Activated naive CD8-positive, alpha-beta T cell (primary cell): ENCODE results near the gene DDAH1.

Source experiments
- H3K27ac Mint-ChIP-seq: one replicate; pipeline ENCODE4 v1.8.0; 2021; ENCODE audit warnings: mixed read lengths
- H3K27me3 Mint-ChIP-seq: one replicate; pipeline ENCODE4 v1.8.0; 2021; ENCODE audit warnings: mixed read lengths
- H3K36me3 Mint-ChIP-seq: one replicate; pipeline ENCODE4 v1.8.0; 2021; ENCODE audit warnings: mixed read lengths
- H3K4me1 Mint-ChIP-seq: one replicate; pipeline ENCODE4 v1.8.0; 2021; ENCODE audit warnings: low read depth, mixed read lengths
- H3K4me3 Mint-ChIP-seq: one replicate; pipeline ENCODE4 v1.8.0; 2021; ENCODE audit warnings: mild to moderate bottlenecking, mixed read lengths
- H3K9me3 Mint-ChIP-seq: one replicate; pipeline ENCODE4 v1.8.0; 2021; ENCODE audit warnings: low read depth, mixed read lengths

The DDAH1 gene

GRCh38 chr1:85437139-85437538 lies 27.8 kb downstream of the DDAH1 start:
- Mint-ChIP-seq H3K27me3 (peaks cover 3% of the 10 kb centered on the region), H3K4me3 (no peak overlapping the region), H3K36me3 (no peaks in the 10 kb centered on the region), H3K4me1 (no peaks in the 10 kb centered on the region), H3K27ac (no peak overlapping the region), H3K9me3 (no peaks in the 10 kb centered on the region)

DNA sequence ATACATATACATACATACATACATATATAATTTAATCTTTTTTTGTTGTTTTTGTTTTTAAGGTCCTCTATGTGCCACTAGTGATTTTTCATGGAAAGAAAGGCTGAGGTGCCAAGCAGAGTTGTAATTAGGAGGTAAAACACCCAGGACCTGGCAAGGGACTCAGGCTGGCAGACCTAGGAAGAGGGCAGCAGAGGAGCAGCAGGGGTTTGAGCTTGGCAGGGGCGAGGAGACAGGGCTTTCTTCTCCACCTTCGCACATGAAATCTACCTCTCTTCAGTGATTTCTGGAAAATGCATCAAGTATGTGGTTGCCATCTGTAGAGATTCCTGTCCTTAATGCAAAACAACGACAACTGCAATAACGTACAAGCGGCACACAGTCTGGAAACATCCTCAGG lies 31.9 kb downstream of the DDAH1 start:
- Mint-ChIP-seq H3K27ac (no peak overlapping the region), H3K4me1 (no peaks in the 10 kb centered on the region), H3K36me3 (no peaks in the 10 kb centered on the region), H3K9me3 (no peaks in the 10 kb centered on the region), H3K4me3 (no peak overlapping the region), H3K27me3 (peaks cover 2% of the 10 kb centered on the region)

- no peak overlapping the region for H3K4me3 Mint-ChIP-seq
- no peak overlapping the region for H3K27ac Mint-ChIP-seq
- H3K36me3 Mint-ChIP-seq, result no peaks in the 10 kb centered on the region
- H3K4me1 Mint-ChIP-seq, result no peaks in the 10 kb centered on the region
- no peaks in the 10 kb centered on the region for H3K9me3 Mint-ChIP-seq
- peaks cover 4% of the 10 kb centered on the region for H3K27me3 Mint-ChIP-seq
These were observed 36.4 kb downstream of the DDAH1 start for GRCh38 chr1:85428471-85429089.

DNA sequence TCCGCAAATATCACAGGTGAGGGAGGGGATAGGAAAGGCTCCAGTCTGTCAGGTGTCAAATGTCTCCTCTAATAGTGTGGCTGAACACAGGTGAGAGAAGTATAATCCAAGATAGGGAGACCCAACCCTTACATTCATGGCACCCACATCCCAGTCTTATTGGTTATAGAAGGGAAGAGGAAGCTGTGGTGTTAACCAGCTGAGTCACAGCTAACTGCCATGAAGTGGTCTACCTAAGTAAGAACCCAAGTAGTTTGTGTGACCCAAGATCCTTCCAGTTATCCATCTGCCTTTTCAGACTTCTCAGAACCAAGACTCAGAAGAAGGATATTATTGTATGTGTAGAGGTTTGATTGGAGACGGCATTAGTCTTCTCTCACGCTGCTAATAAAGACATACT lies 37.1 kb downstream of the DDAH1 start:
- Mint-ChIP-seq H3K9me3 (no peaks in the 10 kb centered on the region), H3K36me3 (no peaks in the 10 kb centered on the region), H3K27me3 (peaks cover 6% of the 10 kb centered on the region), H3K27ac (no peak overlapping the region), H3K4me3 (no peak overlapping the region), H3K4me1 (no peaks in the 10 kb centered on the region)

DNA sequence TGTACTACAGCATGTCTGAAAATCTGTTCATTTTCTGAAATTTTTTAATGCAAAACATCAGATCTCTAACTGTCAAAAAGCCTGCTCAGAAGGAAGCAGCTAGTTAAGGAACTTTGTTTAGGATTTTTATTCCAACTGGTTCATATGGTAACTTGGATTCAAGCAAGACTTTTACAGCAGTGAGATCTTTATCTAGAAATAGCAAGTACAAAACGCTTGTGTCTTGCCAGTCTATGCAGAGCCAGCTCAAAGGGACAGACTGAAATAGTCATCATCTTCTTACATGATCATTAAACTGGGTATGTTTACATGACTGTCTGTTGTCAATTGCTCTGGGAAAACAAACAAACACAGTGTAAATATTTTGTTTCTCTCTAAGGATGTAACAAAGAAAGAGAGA lies 37.6 kb downstream of the DDAH1 start:
- H3K27me3 Mint-ChIP-seq, result peaks cover 6% of the 10 kb centered on the region
- H3K4me3 Mint-ChIP-seq, result no peak overlapping the region
- H3K4me1 Mint-ChIP-seq, result no peaks in the 10 kb centered on the region
- H3K27ac Mint-ChIP-seq, result no peak overlapping the region
- no peaks in the 10 kb centered on the region for H3K9me3 Mint-ChIP-seq
- no peaks in the 10 kb centered on the region for H3K36me3 Mint-ChIP-seq

DNA sequence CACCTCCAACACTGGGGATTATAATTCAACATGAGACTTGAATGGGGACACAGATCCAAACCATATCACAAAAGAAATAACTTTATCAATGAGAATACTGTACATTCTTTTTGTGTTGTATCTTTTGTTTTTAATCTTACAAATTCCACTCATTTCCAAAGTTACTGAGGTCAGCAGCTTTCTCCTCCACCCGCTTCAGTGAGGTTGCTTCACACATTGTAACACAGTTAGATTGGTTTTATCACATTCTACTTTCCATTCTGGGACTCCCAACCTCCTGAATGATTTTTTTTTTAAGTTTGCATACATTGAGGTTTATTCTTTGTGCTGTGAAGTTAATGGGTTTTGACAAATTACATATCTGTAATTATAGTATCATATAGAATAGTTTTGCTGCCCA lies 43.8 kb downstream of the DDAH1 start:
- H3K27ac Mint-ChIP-seq, result no peak overlapping the region
- H3K36me3 Mint-ChIP-seq, result no peaks in the 10 kb centered on the region
- H3K4me1 Mint-ChIP-seq, result no peaks in the 10 kb centered on the region
- H3K4me3 Mint-ChIP-seq, result no peak overlapping the region
- peaks cover 6% of the 10 kb centered on the region for H3K9me3 Mint-ChIP-seq
- peaks cover 4% of the 10 kb centered on the region for H3K27me3 Mint-ChIP-seq

- Mint-ChIP-seq H3K27ac (no peak overlapping the region), H3K27me3 (peaks cover 2% of the 10 kb centered on the region), H3K9me3 (peaks cover 6% of the 10 kb centered on the region), H3K4me1 (no peaks in the 10 kb centered on the region), H3K36me3 (no peaks in the 10 kb centered on the region), H3K4me3 (no peak overlapping the region)
These were observed 44.8 kb downstream of the DDAH1 start for GRCh38 chr1:85420199-85420598.

DNA sequence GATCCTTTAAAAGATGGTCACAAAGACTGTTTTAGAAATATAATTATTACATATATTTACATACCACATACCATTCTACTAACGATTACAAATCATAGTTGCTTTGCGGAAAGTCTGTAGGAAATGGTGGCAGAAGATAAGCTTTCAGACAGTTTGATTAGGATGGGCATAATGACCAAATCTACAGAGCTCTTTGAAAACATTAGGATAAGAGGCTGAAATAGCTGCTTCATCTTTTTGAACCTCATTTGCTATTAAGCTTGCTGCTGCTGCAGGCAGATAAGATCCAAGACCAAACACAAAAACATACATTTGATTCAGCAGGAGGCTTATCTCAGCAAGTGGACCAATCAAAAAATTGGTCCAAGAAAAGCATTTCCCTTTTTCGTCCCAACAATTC lies 47.1 kb downstream of the DDAH1 start:
- Mint-ChIP-seq H3K9me3 (peaks cover 6% of the 10 kb centered on the region), H3K27me3 (no peaks in the 10 kb centered on the region), H3K27ac (no peak overlapping the region), H3K36me3 (no peaks in the 10 kb centered on the region), H3K4me3 (no peak overlapping the region), H3K4me1 (no peaks in the 10 kb centered on the region)

DNA sequence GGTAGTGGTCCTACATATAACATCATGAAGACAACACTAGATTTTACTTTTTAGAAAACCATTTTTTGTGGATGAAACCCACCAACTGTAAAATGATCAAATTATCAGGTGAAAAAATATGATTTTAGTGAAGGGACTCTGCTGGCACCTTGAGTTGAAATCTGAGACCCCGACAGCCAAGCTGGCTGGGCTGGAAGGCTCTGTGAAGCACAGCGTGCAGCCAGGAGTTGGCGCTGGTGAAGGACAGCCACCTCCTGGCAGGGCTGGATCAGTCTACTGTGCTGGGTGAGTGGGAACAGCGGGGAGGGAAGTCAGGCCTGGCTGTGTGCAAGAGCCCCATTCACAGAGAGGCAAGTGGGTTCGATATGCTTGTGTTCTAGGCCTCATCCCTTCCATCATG lies 47.9 kb downstream of the DDAH1 start:
- Mint-ChIP-seq H3K4me1 (no peaks in the 10 kb centered on the region), H3K4me3 (no peak overlapping the region), H3K36me3 (no peaks in the 10 kb centered on the region), H3K27ac (no peak overlapping the region), H3K9me3 (peaks cover 6% of the 10 kb centered on the region), H3K27me3 (no peaks in the 10 kb centered on the region)

- Mint-ChIP-seq H3K27me3 (no peaks in the 10 kb centered on the region), H3K9me3 (no peaks in the 10 kb centered on the region), H3K4me1 (no peaks in the 10 kb centered on the region), H3K36me3 (no peaks in the 10 kb centered on the region), H3K27ac (no peak overlapping the region), H3K4me3 (no peak overlapping the region)
These were observed 51.8 kb downstream of the DDAH1 start for GRCh38 chr1:85413169-85413568.

GRCh38 chr1:85411567-85412305 lies 53.2 kb downstream of the DDAH1 start:
- no peaks in the 10 kb centered on the region for H3K9me3 Mint-ChIP-seq
- H3K27ac Mint-ChIP-seq, result no peak overlapping the region
- H3K4me3 Mint-ChIP-seq, result no peak overlapping the region
- no peaks in the 10 kb centered on the region for H3K27me3 Mint-ChIP-seq
- H3K36me3 Mint-ChIP-seq, result no peaks in the 10 kb centered on the region
- H3K4me1 Mint-ChIP-seq, result no peaks in the 10 kb centered on the region

DNA sequence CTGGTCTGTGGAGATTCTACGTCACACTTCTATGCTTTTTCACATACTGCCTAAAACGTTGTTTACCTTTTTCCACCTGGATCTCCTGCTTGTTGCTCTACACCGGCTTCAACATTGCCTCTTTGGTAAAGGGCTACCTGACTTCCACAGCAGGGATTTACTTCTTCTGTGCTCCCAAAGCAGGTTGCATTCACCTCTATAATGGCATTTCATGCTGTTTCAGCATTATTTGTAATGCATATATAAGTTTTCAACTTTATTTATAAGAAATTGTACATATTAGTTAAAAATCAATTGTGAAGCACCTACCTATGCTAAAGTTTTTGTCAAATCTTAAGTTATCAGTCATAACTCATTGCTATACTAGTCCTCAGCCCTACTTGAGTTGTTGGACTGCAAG lies 55.4 kb downstream of the DDAH1 start:
- no peaks in the 10 kb centered on the region for H3K27me3 Mint-ChIP-seq
- no peaks in the 10 kb centered on the region for H3K36me3 Mint-ChIP-seq
- no peak overlapping the region for H3K4me3 Mint-ChIP-seq
- H3K4me1 Mint-ChIP-seq, result no peaks in the 10 kb centered on the region
- no peaks in the 10 kb centered on the region for H3K9me3 Mint-ChIP-seq
- H3K27ac Mint-ChIP-seq, result no peak overlapping the region

GRCh38 chr1:85407746-85408377 lies 57.1 kb downstream of the DDAH1 start:
- H3K27ac Mint-ChIP-seq, result no peak overlapping the region
- no peaks in the 10 kb centered on the region for H3K4me1 Mint-ChIP-seq
- no peaks in the 10 kb centered on the region for H3K27me3 Mint-ChIP-seq
- H3K36me3 Mint-ChIP-seq, result no peaks in the 10 kb centered on the region
- no peak overlapping the region for H3K4me3 Mint-ChIP-seq
- no peaks in the 10 kb centered on the region for H3K9me3 Mint-ChIP-seq

- Mint-ChIP-seq H3K4me3 (no peak overlapping the region), H3K36me3 (no peaks in the 10 kb centered on the region), H3K4me1 (no peaks in the 10 kb centered on the region), H3K27me3 (no peaks in the 10 kb centered on the region), H3K27ac (no peak overlapping the region), H3K9me3 (no peaks in the 10 kb centered on the region)
These were observed 57.9 kb downstream of the DDAH1 start for GRCh38 chr1:85406887-85407533.

DNA sequence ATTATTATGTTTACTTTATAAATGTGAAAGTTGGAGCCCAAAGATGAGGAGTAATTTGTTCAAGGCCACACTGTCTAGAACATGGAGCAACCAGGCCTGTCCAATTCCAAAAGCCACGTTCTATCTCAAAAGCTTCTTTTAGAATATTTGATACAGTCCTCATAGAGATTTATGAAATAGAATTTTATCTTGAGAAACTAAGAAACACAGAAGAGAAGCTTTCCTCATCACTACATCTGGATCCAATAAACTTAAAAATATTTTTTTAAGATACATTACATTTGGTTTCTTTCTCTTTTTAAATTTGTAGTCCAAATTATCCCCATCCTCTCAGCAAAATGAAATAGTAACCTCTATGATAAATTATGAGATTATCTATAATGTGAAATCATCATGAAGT lies 58.9 kb downstream of the DDAH1 start:
- Mint-ChIP-seq H3K4me1 (no peaks in the 10 kb centered on the region), H3K36me3 (no peaks in the 10 kb centered on the region), H3K27me3 (no peaks in the 10 kb centered on the region), H3K4me3 (no peak overlapping the region), H3K9me3 (no peaks in the 10 kb centered on the region), H3K27ac (no peak overlapping the region)
